Endothelial cell of umbilical vein (primary cell): ENCODE results near the gene TTC29. TPM values are rescaled to one million over a fixed set of nuclear protein-coding genes. Genes with fewer than 3 reads are reported as not detected.
"Not testable (repeated sequence)": the region's sequence is repeated elsewhere in the genome, so short reads cannot be mapped to it uniquely, and the experiment has no call there.

ENCODE experiments used
- BruUV-seq: library from RNA; stranded (reverse); fragments of 400-500 nt; replicated peaks from 2 replicates; lab custom pipeline; 2021; lab: Mats Ljungman, UMichigan
- CTCF ChIA-PET: fragments of 300-600, 350-600 bp; sonication (Branson Sonifier 250); formaldehyde crosslinking; loops from one replicate; lab custom pipeline; 2021; ENCODE audit warnings: antibody characterized with exemption, inconsistent platforms; lab: Charles Lee
- POLR2A ChIA-PET: fragments of 300-600, 350-600 bp; sonication (Branson Sonifier 250); formaldehyde crosslinking; loops from one replicate; lab custom pipeline; 2021; ENCODE audit warnings: antibody characterized with exemption, inconsistent platforms; lab: Charles Lee
- DNase-seq: peaks from one replicate; pipeline ENCODE4 v3.0.0-alpha.2; 2011; ENCODE audit warnings: low read depth, low spot score
- FAIRE-seq: peaks from 2 replicates; lab custom pipeline; 2011; peaks lifted over from hg19 to GRCh38; lab: Jason Lieb, UNC
- H2AFZ ChIP-seq: 2 replicates; pipeline ENCODE4 v1.6.0; 2012; ENCODE audit warnings: low read depth, low read length, control low read depth, inconsistent platforms
- H3K27ac ChIP-seq: 2 replicates; pipeline ENCODE4 v1.5.1; 2011; ENCODE audit warnings: low read depth, mild to moderate bottlenecking, control low read depth, low read length, moderate library complexity; ENCODE audit not compliant: insufficient read depth
- H3K27me3 ChIP-seq, 2 experiments: 2 replicates each; pipeline versions ENCODE4 v1.6.0 to v1.6.1; 2011; ENCODE audit warnings: low read length in 2 of 2, mixed read lengths in 1 of 2; ENCODE audit not compliant: control insufficient read depth in 2 of 2, insufficient read depth in 2 of 2
- H3K36me3 ChIP-seq, 2 experiments: 2 replicates in 1 of 2; 3 replicates in 1 of 2; pipeline ENCODE4 v1.5.1; 2011; ENCODE audit warnings: low read length in 2 of 2, mild to moderate bottlenecking in 1 of 2, moderate library complexity in 1 of 2; ENCODE audit not compliant: control insufficient read depth in 2 of 2, insufficient read depth in 2 of 2; ENCODE audit errors: extremely low read depth in 1 of 2
- H3K4me1 ChIP-seq: 3 replicates; pipeline ENCODE4 v1.5.1; 2011; ENCODE audit warnings: mild to moderate bottlenecking, low read length; ENCODE audit not compliant: control insufficient read depth, insufficient read depth; ENCODE audit errors: extremely low read depth
- H3K4me2 ChIP-seq: 2 replicates; pipeline ENCODE4 v1.6.1; 2011; ENCODE audit warnings: low read length, control low read depth, mixed read lengths; ENCODE audit not compliant: insufficient read depth
- H3K4me3 ChIP-seq, 3 experiments: fragments of 200-600 bp in 1 of 3; sonication (generic), shearing (Covaris generic) in 1 of 3; replicated peaks in 1 of 3; 2 replicates each; pipeline ENCODE4 v1.5.1; 2011 to 2016; ENCODE audit warnings: control low read depth in 3 of 3, low read length in 3 of 3, mild to moderate bottlenecking in 2 of 3, inconsistent platforms in 1 of 3, low read depth in 1 of 3, moderate library complexity in 1 of 3; ENCODE audit not compliant: insufficient read depth in 1 of 3
- H3K79me2 ChIP-seq: 2 replicates; pipeline ENCODE4 v1.6.0; 2012; ENCODE audit warnings: low read length, inconsistent platforms; ENCODE audit not compliant: control insufficient read depth, insufficient read depth
- H3K9ac ChIP-seq: replicated peaks from 2 replicates; pipeline ENCODE3; 2011; ENCODE audit warnings: low read length, control low read depth; ENCODE audit not compliant: insufficient read depth; ENCODE audit errors: extremely low read depth
- H3K9me1 ChIP-seq: replicated peaks from 3 replicates; pipeline ENCODE4 v1.6.0; 2011; ENCODE audit warnings: mild to moderate bottlenecking, low read length; ENCODE audit not compliant: control insufficient read depth, insufficient read depth; ENCODE audit errors: extremely low read depth
- H3K9me3 ChIP-seq: replicated peaks from 2 replicates; pipeline ENCODE4 v1.5.1; 2012; ENCODE audit warnings: low read length, inconsistent platforms; ENCODE audit not compliant: control insufficient read depth, insufficient read depth
- H4K20me1 ChIP-seq: replicated peaks from 2 replicates; pipeline ENCODE3; 2011; ENCODE audit warnings: mild to moderate bottlenecking, low read length; ENCODE audit not compliant: control insufficient read depth, insufficient read depth; ENCODE audit errors: extremely low read depth
- EZH2 ChIP-seq: IDR thresholded peaks from 2 replicates; pipeline ENCODE4 v1.6.1; 2012; ENCODE audit warnings: borderline replicate concordance, low read depth, mild to moderate bottlenecking, moderate library complexity, low read length, inconsistent platforms; ENCODE audit not compliant: severe bottlenecking
- FOS ChIP-seq: IDR thresholded peaks from 2 replicates; pipeline ENCODE4 v1.6.1; 2011; ENCODE audit warnings: mild to moderate bottlenecking, low read length, moderate library complexity, borderline replicate concordance; ENCODE audit not compliant: insufficient read depth
- GATA2 ChIP-seq: IDR thresholded peaks from 2 replicates; pipeline ENCODE4 v1.7.0; 2011; ENCODE audit warnings: low read depth, mild to moderate bottlenecking, moderate library complexity, mixed read lengths, low read length; ENCODE audit not compliant: insufficient read length, insufficient read depth
- JUN ChIP-seq: IDR thresholded peaks from 2 replicates; pipeline ENCODE4 v1.6.1; 2011; ENCODE audit warnings: borderline replicate concordance, low read depth; ENCODE audit not compliant: insufficient read length, insufficient read depth
- MYC ChIP-seq: IDR thresholded peaks from one replicate; pipeline ENCODE4 v1.6.1; 2011; ENCODE audit warnings: mild to moderate bottlenecking, low read depth, low read length
- POLR2A ChIP-seq: IDR thresholded peaks from 2 replicates; pipeline ENCODE4 v1.6.1; 2012; ENCODE audit warnings: low read depth, mild to moderate bottlenecking, control low read depth, low read length
- POLR2AphosphoS5 ChIP-seq: IDR thresholded peaks from 2 replicates; pipeline ENCODE4 v1.6.1; 2012; ENCODE audit warnings: low read depth, mild to moderate bottlenecking, control low read depth, low read length, moderate library complexity; ENCODE audit not compliant: insufficient read depth
- dilution Hi-C: fragments of 300-500 bp; cut with MboI; formaldehyde crosslinking; loops from one replicate; pipeline ENCODE4 v1.15.0; 2019; ENCODE audit warnings: low sequenced_read_pairs; ENCODE audit not compliant: extremely low pct_ligation_motif_present
- intact Hi-C: fragments of 100-400 bp; cut with micrococcal nuclease; formaldehyde crosslinking; loops from one replicate; pipeline ENCODE4 v1.10.0; 2022
- polyA plus RNA-seq, 4 experiments: library from polyadenylated mRNA; depleted of rRNA in 3 of 4; stranded (reverse) in 3 of 4; unstranded in 1 of 4; fragments of >200 nt; gene quantifications; 2 replicates each; pipeline versions ENCODE4 v1.2.1 to v1.2.3, GENCODE V29; 2011 to 2012; ENCODE audit warnings: missing spikeins in 1 of 4
- total RNA-seq: library from RNA; stranded (reverse); gene quantifications from 2 replicates; pipeline ENCODE4 v1.2.3, GENCODE V29; 2021
- TF ChIP-seq, protein P1 (sequence below): IDR thresholded peaks from 2 replicates; pipeline ENCODE4 v1.6.1; 2011; ENCODE audit not compliant: insufficient read depth, insufficient read length
- TF ChIP-seq, protein P2 (sequence below), 2 donors: IDR thresholded peaks; 1 replicate in 1 of 2; 2 replicates in 1 of 2; pipeline ENCODE4 v1.5.1; 2011; ENCODE audit warnings: low read length in 2 of 2, mild to moderate bottlenecking in 2 of 2, moderate library complexity in 2 of 2, control low read depth in 1 of 2, inconsistent platforms in 1 of 2, low read depth in 1 of 2; ENCODE audit not compliant: insufficient read depth in 1 of 2; ENCODE audit errors: extremely low read depth in 1 of 2

The TTC29 gene
- total and polyA plus RNA-seq, 2 donors (not counting 3 experiments of a cell fraction or from before 2014, with no cell fraction given) = not detected

DNA sequence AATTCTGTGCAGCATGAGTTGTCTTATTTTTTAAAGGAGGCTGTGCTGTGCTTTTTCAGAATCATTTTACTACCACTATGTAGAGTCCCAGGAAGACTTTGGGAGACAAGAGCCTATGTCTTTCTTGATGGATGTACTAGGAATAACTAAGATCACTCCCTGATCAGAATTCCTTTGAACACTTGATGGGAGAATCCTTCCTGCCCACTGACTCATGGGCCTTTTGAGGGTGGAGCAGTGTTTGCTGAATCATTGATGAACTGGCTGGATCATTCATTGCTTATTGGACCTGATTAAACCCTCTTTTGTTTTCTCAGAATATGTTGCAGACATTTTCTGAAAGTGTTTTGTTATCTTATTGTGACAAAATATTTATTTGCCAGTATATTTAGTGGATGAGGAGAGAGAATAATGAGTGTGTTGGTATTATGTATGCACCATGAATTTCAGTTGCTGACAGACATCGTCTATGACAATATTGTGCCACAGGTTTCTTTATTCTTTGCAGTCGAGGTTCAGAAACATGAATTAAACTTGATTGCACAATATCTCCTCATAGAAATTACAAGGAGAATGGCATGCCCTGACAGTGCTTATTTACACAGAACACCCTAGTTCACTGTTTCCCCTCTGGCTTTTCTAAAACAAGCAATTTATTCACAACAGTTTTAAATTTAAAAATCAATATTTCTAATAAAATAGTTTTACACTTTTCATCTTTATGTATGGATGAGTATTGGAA lies 270.7 kb downstream of the TTC29 start:
- BruUV-seq = no TSS peak
- Histone ChIP-seq H3K4me1 (no peaks in the 10 kb centered on the region), H3K9ac (no peak overlapping the region), H2AFZ (no peak overlapping the region), H3K9me3 (no peaks in the 10 kb centered on the region), H3K4me2 (no peak overlapping the region), H3K79me2 (no peaks in the 10 kb centered on the region), H3K4me3 (no peak overlapping the region), H3K9me1 (no peaks in the 10 kb centered on the region), H3K36me3 (no peaks in the 10 kb centered on the region), H3K27me3 (no peaks in the 10 kb centered on the region), H3K27ac (no peak overlapping the region), H4K20me1 (no peaks in the 10 kb centered on the region)
- CTCF ChIA-PET = no interaction called here
- FAIRE-seq (no peak), DNase-seq (no peak)
- TF ChIP-seq POLR2AphosphoS5 (no peak), POLR2A (no peak), GATA2 (no peak), FOS (no peak), EZH2 (no peak), MYC (no peak), JUN (no peak)
- TF ChIP-seq, protein P1, sequence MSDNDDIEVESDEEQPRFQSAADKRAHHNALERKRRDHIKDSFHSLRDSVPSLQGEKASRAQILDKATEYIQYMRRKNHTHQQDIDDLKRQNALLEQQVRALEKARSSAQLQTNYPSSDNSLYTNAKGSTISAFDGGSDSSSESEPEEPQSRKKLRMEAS = no peak
- TF ChIP-seq, protein P2, sequence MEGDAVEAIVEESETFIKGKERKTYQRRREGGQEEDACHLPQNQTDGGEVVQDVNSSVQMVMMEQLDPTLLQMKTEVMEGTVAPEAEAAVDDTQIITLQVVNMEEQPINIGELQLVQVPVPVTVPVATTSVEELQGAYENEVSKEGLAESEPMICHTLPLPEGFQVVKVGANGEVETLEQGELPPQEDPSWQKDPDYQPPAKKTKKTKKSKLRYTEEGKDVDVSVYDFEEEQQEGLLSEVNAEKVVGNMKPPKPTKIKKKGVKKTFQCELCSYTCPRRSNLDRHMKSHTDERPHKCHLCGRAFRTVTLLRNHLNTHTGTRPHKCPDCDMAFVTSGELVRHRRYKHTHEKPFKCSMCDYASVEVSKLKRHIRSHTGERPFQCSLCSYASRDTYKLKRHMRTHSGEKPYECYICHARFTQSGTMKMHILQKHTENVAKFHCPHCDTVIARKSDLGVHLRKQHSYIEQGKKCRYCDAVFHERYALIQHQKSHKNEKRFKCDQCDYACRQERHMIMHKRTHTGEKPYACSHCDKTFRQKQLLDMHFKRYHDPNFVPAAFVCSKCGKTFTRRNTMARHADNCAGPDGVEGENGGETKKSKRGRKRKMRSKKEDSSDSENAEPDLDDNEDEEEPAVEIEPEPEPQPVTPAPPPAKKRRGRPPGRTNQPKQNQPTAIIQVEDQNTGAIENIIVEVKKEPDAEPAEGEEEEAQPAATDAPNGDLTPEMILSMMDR (IDR thresholded peaks at IDR 0.05; ENCODE audit: extremely low read depth in 1 of 2, insufficient read depth in 1 of 2, low read depth in 1 of 2, low read length in 2 of 2) = no peak
- intact Hi-C loops (no loop called here), dilution Hi-C loops (no loop called here)
- POLR2A ChIA-PET = no interaction called here

DNA sequence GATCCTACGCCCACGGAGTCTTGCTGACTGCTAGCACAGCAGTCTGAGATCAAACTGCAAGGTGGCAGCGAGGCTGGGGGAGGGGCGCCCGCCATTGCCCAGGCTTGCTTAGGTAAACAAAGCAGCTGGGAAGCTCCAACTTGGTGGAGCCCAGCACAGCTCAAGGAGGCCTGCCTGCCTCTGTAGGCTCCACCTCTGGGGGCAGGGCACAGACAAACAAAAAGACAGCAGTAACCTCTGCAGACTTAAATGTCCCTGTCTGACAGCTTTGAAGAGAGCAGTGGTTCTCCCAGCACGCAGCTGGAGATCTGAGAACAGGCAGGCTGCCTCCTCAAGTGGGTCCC lies 281.7 kb downstream of the TTC29 start:
- BruUV-seq, FAIRE-seq, H3K9me3 ChIP-seq, DNase-seq, H4K20me1 ChIP-seq, H3K4me2 ChIP-seq, intact Hi-C loops, H3K27ac ChIP-seq, H3K4me1 ChIP-seq, H3K4me3 ChIP-seq, H3K27me3 ChIP-seq, H3K36me3 ChIP-seq, H3K9ac ChIP-seq, POLR2A ChIA-PET, CTCF ChIA-PET, dilution Hi-C loops, H2AFZ ChIP-seq, H3K79me2 ChIP-seq, H3K9me1 ChIP-seq: not testable (repeated sequence)
